Thymus (tissue), 11 donors: ENCODE measurements around the gene FREM3. TPM values are rescaled to one million over a fixed set of nuclear protein-coding genes. Genes with fewer than 3 reads are reported as not detected.
A peak's percentile ranks its signal among the peaks of the same experiment; 100 is the strongest.
"Not testable (repeated sequence)": the region's sequence is repeated elsewhere in the genome, so short reads cannot be mapped to it uniquely, and the experiment has no call there.

Source experiments
- DNase-seq, 9 donors: peaks; one replicate each; pipeline ENCODE4 v3.0.0-alpha.2; 2013; ENCODE audit warnings: low spot score in 9 of 9, low read depth in 6 of 9, missing footprints in 1 of 9
- H3K27ac ChIP-seq, 2 donors: one replicate each; pipeline ENCODE4 v1.5.1; 2013; ENCODE audit warnings: control low read depth in 1 of 2, low read depth in 1 of 2, low read length in 1 of 2, mild to moderate bottlenecking in 1 of 2, moderate library complexity in 1 of 2
- H3K27me3 ChIP-seq, 2 donors: one replicate each; pipeline ENCODE4 v1.5.1; 2013; ENCODE audit warnings: low read length in 1 of 2; ENCODE audit not compliant: control insufficient read depth in 2 of 2, insufficient read depth in 1 of 2
- H3K36me3 ChIP-seq, 2 donors: one replicate each; pipeline ENCODE4 v1.5.1; 2013; ENCODE audit warnings: low read length in 1 of 2, mild to moderate bottlenecking in 1 of 2, moderate library complexity in 1 of 2; ENCODE audit not compliant: control insufficient read depth in 2 of 2, insufficient read depth in 2 of 2
- H3K4me1 ChIP-seq, 2 donors: one replicate each; pipeline ENCODE4 v1.5.1; 2013; ENCODE audit warnings: low read length in 2 of 2; ENCODE audit not compliant: control insufficient read depth in 2 of 2, insufficient read depth in 2 of 2
- H3K4me3 ChIP-seq, 2 donors: one replicate each; pipeline ENCODE4 v1.5.1; 2013; ENCODE audit warnings: low read length in 2 of 2, control low read depth in 1 of 2, mild to moderate bottlenecking in 1 of 2
- H3K9me3 ChIP-seq, 2 donors: one replicate each; pipeline ENCODE4 v1.5.1; 2013; ENCODE audit warnings: low read length in 1 of 2, mild to moderate bottlenecking in 1 of 2; ENCODE audit not compliant: control insufficient read depth in 2 of 2, insufficient read depth in 1 of 2
- WGBS: extraction: QIAGEN DNeasy Blood & Tissue Kit; methylation state at CpG from one replicate; pipeline ENCODE4 v1.1.7; 2013; 5-methylcytosine and 5-hydroxymethylcytosine counted together
- polyA plus RNA-seq: library from polyadenylated mRNA; stranded (reverse); fragments of 200-250 nt; gene quantifications from one replicate; pipeline ENCODE4 v1.2.3, GENCODE V29; 2013
- total RNA-seq: library from RNA; stranded (reverse); fragments of 120-200 nt; gene quantifications from one replicate; pipeline ENCODE4 v1.2.4, GENCODE V29; 2013
- donor health status: healthy.

FREM3 gene
- total and polyA plus RNA-seq, 2 donors, result 0.23 to 0.71 TPM

DNA sequence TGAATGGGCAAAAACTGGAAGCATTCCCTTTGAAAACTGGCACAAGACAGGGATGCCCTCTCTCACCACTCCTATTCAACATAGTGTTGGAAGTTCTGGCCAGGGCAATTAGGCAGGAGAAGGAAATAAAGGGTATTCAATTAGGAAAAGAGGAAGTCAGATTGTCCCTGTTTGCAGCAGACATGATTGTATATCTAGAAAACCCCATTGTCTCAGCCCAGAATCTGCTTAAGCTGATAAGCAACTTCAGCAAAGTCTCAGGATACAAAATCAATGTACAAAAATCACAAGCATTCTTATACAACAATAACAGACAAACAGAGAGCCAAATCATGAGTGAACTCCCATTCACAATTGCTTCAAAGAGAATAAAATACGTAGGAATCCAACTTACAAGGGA is 18.3 kb upstream of the FREM3 start:
- not testable (repeated sequence) for H3K27ac ChIP-seq
- WGBS, result 45% methylated on average over 1 of the region's 1 CpG

GRCh38 chr4:143713955-143714625 is 13.6 kb upstream of the FREM3 start:
- 98% methylated on average over 2 of the region's 2 CpGs for WGBS
- no peaks in the 10 kb centered on the region for H3K36me3 ChIP-seq
- DNase-seq, result no peak
- no peaks in the 10 kb centered on the region for H3K4me1 ChIP-seq
- no peaks in the 10 kb centered on the region for H3K27me3 ChIP-seq
- no peak overlapping the region for H3K4me3 ChIP-seq
- H3K9me3 ChIP-seq, result no peaks in the 10 kb centered on the region
- H3K27ac ChIP-seq, result no peak overlapping the region

More for the DNA sequence above, 18.3 kb upstream of the FREM3 start:
- H3K4me1 ChIP-seq, H3K27me3 ChIP-seq, H3K36me3 ChIP-seq, H3K9me3 ChIP-seq, H3K4me3 ChIP-seq, DNase-seq: not testable (repeated sequence)

- no peaks in the 10 kb centered on the region for H3K27me3 ChIP-seq
- no peak for DNase-seq
- H3K4me1 ChIP-seq, result no peaks in the 10 kb centered on the region
- no peak overlapping the region for H3K4me3 ChIP-seq
- H3K36me3 ChIP-seq, result no peaks in the 10 kb centered on the region
- no peak overlapping the region for H3K27ac ChIP-seq
- H3K9me3 ChIP-seq, result no peaks in the 10 kb centered on the region
- 99% methylated on average over 5 of the region's 5 CpGs for WGBS
Observed at GRCh38 chr4:143713553-143713952, 13.1 kb upstream of the FREM3 start.

DNA sequence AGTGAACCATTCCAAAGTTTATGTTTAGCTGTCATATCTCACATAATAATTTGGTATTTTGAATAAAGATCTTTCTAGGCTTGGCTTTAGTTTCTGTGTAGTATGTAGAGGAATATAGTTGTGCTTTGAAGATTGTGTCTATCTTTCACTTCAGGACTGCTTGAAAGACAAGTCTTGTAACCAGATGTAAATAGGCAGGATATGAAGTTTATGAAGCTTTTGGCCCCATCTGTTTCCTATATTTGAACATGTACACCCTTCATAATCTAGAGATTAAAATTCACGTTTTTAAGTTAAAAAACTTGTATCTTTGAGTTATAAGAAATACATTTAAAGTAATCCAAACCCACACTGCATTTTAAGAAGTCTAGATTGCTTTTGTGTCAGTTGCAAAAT is 11.7 kb upstream of the FREM3 start:
- no peak for DNase-seq
- WGBS, result 39% methylated on average over 1 of the region's 1 CpG
- no peaks in the 10 kb centered on the region for H3K4me1 ChIP-seq
- H3K9me3 ChIP-seq, result no peaks in the 10 kb centered on the region
- no peaks in the 10 kb centered on the region for H3K27me3 ChIP-seq
- H3K36me3 ChIP-seq, result no peaks in the 10 kb centered on the region
- no peak overlapping the region for H3K27ac ChIP-seq
- H3K4me3 ChIP-seq, result no peak overlapping the region

- Histone ChIP-seq H3K36me3 (no peaks in the 10 kb centered on the region), H3K4me1 (no peaks in the 10 kb centered on the region), H3K27ac (no peak overlapping the region), H3K9me3 (no peaks in the 10 kb centered on the region), H3K4me3 (no peak overlapping the region), H3K27me3 (no peaks in the 10 kb centered on the region)
- peak in 1 of 9 donors; percentile 7 for DNase-seq
- 95% methylated on average over 4 of the region's 4 CpGs for WGBS
Observed at GRCh38 chr4:143711543-143712154, 11.2 kb upstream of the FREM3 start.

- Histone ChIP-seq H3K4me3 (peak overlapping the region; percentile 47 to 48), H3K27ac (peak overlapping the region in 1 of 2 donors; percentile 66), H3K9me3 (peaks cover 0 to 3% of the 10 kb centered on the region in 2 donors), H3K27me3 (peaks cover 9 to 27% of the 10 kb centered on the region in 2 donors), H3K4me1 (peaks cover 8 to 19% of the 10 kb centered on the region in 2 donors), H3K36me3 (no peaks in the 10 kb centered on the region)
- DNase-seq, result peak in 6 of 9 donors; percentile 4 to 65 (median 20)
- WGBS, result under 1% methylated on average over 6 of the region's 6 CpGs
Observed at GRCh38 chr4:143701365-143701764, 890 bp upstream of the FREM3 start.

DNA sequence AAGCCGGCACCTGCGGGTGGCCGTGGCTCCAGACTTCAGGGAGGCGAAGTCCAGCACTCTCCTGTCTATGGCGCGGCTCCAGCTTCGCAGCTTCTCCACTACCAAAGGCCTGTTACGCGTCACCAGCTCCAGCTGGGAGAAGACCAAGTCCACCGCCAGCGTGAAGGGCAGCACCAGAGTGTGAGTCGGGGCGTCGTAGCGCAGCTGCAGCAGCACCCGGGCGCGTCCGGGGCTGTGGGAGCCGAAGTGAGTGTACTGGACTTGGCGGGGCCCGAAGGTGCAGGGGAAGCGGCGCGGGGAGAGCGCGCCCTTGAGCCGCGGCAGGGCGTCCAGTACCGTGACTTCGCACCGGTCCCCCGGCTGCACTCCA is 444 bp downstream of the FREM3 start:
- peaks cover 8 to 19% of the 10 kb centered on the region in 2 donors for H3K4me1 ChIP-seq
- under 1% methylated on average over 34 of the region's 34 CpGs for WGBS
- peaks cover 0 to 3% of the 10 kb centered on the region in 2 donors for H3K9me3 ChIP-seq
- peak in 5 of 9 donors; percentile 4 to 50 (median 17) for DNase-seq
- H3K27ac ChIP-seq, result no peak overlapping the region
- H3K27me3 ChIP-seq, result peaks cover 9 to 27% of the 10 kb centered on the region in 2 donors
- peak overlapping the region; percentile 47 to 48 for H3K4me3 ChIP-seq
- no peaks in the 10 kb centered on the region for H3K36me3 ChIP-seq

GRCh38 chr4:143699331-143700045 is 987 bp downstream of the FREM3 start:
- no peaks in the 10 kb centered on the region for H3K36me3 ChIP-seq
- peaks cover 0 to 3% of the 10 kb centered on the region in 2 donors for H3K9me3 ChIP-seq
- DNase-seq, result no peak
- peaks cover 9 to 27% of the 10 kb centered on the region in 2 donors for H3K27me3 ChIP-seq
- H3K4me3 ChIP-seq, result peak overlapping the region; percentile 47 to 48
- H3K27ac ChIP-seq, result no peak overlapping the region
- peaks cover 8 to 19% of the 10 kb centered on the region in 2 donors for H3K4me1 ChIP-seq
- WGBS, result 50% methylated on average over 40 of the region's 40 CpGs

GRCh38 chr4:143693856-143694255 is 6.6 kb downstream of the FREM3 start:
- WGBS, result 96% methylated on average over 4 of the region's 4 CpGs
- no peak overlapping the region for H3K4me3 ChIP-seq
- no peaks in the 10 kb centered on the region for H3K36me3 ChIP-seq
- no peak overlapping the region for H3K27ac ChIP-seq
- peaks cover 0 to 3% of the 10 kb centered on the region in 2 donors for H3K27me3 ChIP-seq
- peaks cover 0 to 3% of the 10 kb centered on the region in 2 donors for H3K9me3 ChIP-seq
- H3K4me1 ChIP-seq, result no peaks in the 10 kb centered on the region
- no peak for DNase-seq
